GM12878 (cell line): ENCODE measurements around the gene GSTM2. TPM values are rescaled to one million over a fixed set of nuclear protein-coding genes. Genes with fewer than 3 reads are reported as not detected.

Experiments
- ATAC-seq: fragments of 200-7000 bp; cut with Tn5 transposase; 3 replicates; pipeline ENCODE4 v1.9.1; 2020; ENCODE audit warnings: mild to moderate bottlenecking, moderate library complexity
- BruUV-seq: library from RNA; stranded (reverse); fragments of 400-500 nt; replicated peaks from 2 replicates; lab custom pipeline; 2021; lab: Mats Ljungman, UMichigan
- CTCF ChIA-PET: fragments of 300-600 bp; sonication (Branson Sonifier 250); formaldehyde crosslinking; extraction: SDS; loops from one replicate; lab custom pipeline; 2021; ENCODE audit warnings: inconsistent platforms; lab: Yijun Ruan, JAX
- POLR2A ChIA-PET: fragments of 350-600 bp; formaldehyde crosslinking; extraction: SDS; loops from one replicate; lab custom pipeline; 2021; ENCODE audit warnings: inconsistent platforms; lab: Charles Lee
- RAD21 ChIA-PET: fragments of 300-600 bp; sonication (Branson Sonifier 250); formaldehyde crosslinking; loops from one replicate; lab custom pipeline; 2023; ENCODE audit warnings: antibody characterized with exemption; ENCODE audit not compliant: unreplicated experiment; lab: Charles Lee
- SMC1A ChIA-PET: fragments of 300-600 bp; sonication (Branson Sonifier 250); formaldehyde crosslinking; loops from one replicate; lab custom pipeline; 2023; ENCODE audit not compliant: unreplicated experiment, uncharacterized antibody; lab: Charles Lee
- DNase-seq: peaks from one replicate; pipeline ENCODE4 v3.0.0-alpha.2; 2011; ENCODE audit warnings: low read depth, low spot score
- FAIRE-seq: peaks from 3 replicates; lab custom pipeline; 2011; peaks lifted over from hg19 to GRCh38; lab: Jason Lieb, UNC
- H2AFZ ChIP-seq: 2 replicates; pipeline ENCODE4 v1.6.0; 2011; ENCODE audit warnings: low read depth, low read length, control low read depth; ENCODE audit not compliant: control insufficient read depth
- H3K27ac ChIP-seq: 2 replicates; pipeline ENCODE4 v1.5.1; 2011; ENCODE audit warnings: control low read depth; ENCODE audit not compliant: control insufficient read depth, insufficient read depth
- H3K27me3 ChIP-seq, 2 experiments: replicated peaks in 1 of 2; 2 replicates each; pipeline versions ENCODE4 v1.6.0 to v1.6.1; 2011; ENCODE audit warnings: low read length in 1 of 2; ENCODE audit not compliant: control insufficient read depth in 2 of 2, insufficient read depth in 2 of 2
- H3K36me3 ChIP-seq, 2 experiments: 2 replicates each; pipeline ENCODE4 v1.5.1; 2011; ENCODE audit warnings: low read length in 1 of 2; ENCODE audit not compliant: control insufficient read depth in 2 of 2, insufficient read depth in 2 of 2
- H3K4me1 ChIP-seq: 2 replicates; pipeline ENCODE4 v1.6.1; 2011; ENCODE audit warnings: mild to moderate bottlenecking, low read length, moderate library complexity, mixed read lengths; ENCODE audit not compliant: control insufficient read depth, insufficient read depth
- H3K4me2 ChIP-seq: 2 replicates; pipeline ENCODE4 v1.6.0; 2011; ENCODE audit warnings: control low read depth; ENCODE audit not compliant: control insufficient read depth, insufficient read depth
- H3K4me3 ChIP-seq: fragments of 200-600 bp; sonication (generic); 2 replicates; pipeline ENCODE4 v1.5.1; 2016
- H3K79me2 ChIP-seq: 2 replicates; pipeline ENCODE4 v1.6.0; 2011; ENCODE audit warnings: low read length; ENCODE audit not compliant: control insufficient read depth, insufficient read depth
- H3K9ac ChIP-seq: 2 replicates; pipeline ENCODE4 v1.8.0; 2011; ENCODE audit warnings: low read length, control low read depth, mixed read lengths; ENCODE audit not compliant: control insufficient read depth, insufficient read depth
- H3K9me3 ChIP-seq: replicated peaks from 3 replicates; pipeline ENCODE4 v1.5.1; 2011; ENCODE audit warnings: mild to moderate bottlenecking, low read length; ENCODE audit not compliant: control insufficient read depth, insufficient read depth
- H4K20me1 ChIP-seq: 2 replicates; pipeline ENCODE4 v1.6.0; 2011; ENCODE audit not compliant: control insufficient read depth, insufficient read depth
- RFX5 ChIP-seq: IDR thresholded peaks from 2 replicates; pipeline ENCODE4 v1.6.1; 2011; ENCODE audit warnings: low read depth, low read length, improper control_type of control experiment
- STAT1 ChIP-seq: fragments of 450-650 bp; conservative IDR thresholded peaks from 2 replicates; pipeline ENCODE4 v1.6.1; 2014; ENCODE audit warnings: antibody characterized with exemption, mild to moderate bottlenecking
- WRNIP1 ChIP-seq: IDR thresholded peaks from 2 replicates; pipeline ENCODE4 v1.6.1; 2011; ENCODE audit warnings: low read depth, low read length, improper control_type of control experiment, borderline replicate concordance
- WGBS: methylation state at CpG from one replicate; pipeline ENCODE4 v1.1.6; 2016; ENCODE audit warnings: low lambda C conversion rate; ENCODE audit not compliant: insufficient replicate concordance, insufficient coverage; ENCODE audit errors: missing lambda C conversion rate; 5-methylcytosine and 5-hydroxymethylcytosine counted together
- in situ Hi-C: fragments of 300-500 bp; cut with MboI; formaldehyde crosslinking; loops from 9 replicates; pipeline ENCODE4 v1.14.3; 2018; ENCODE audit warnings: mixed read lengths
- intact Hi-C: fragments of 100-400 bp; cut with micrococcal nuclease; formaldehyde crosslinking; loops from one replicate; pipeline ENCODE4 v1.14.2; 2022; ENCODE audit not compliant: unreplicated experiment
- polyA plus RNA-seq, 11 experiments: library from polyadenylated mRNA; depleted of rRNA in 4 of 11; unstranded in 6 of 11; stranded (reverse) in 5 of 11; fragments of >200 nt; fragmentation: Nextera tagmentation in 4 of 11; fragmentation: Illumina TruSeq in 1 of 11; extraction: Ambion mirVana in 4 of 11; extraction: Trizol in 1 of 11; gene quantifications; 1 replicate in 1 of 11; 2 replicates in 10 of 11; pipeline versions ENCODE4 v1.2.1 to v1.2.3, GENCODE V29; 2011 to 2016; ENCODE audit warnings: inconsistent platforms in 2 of 11, missing spikeins in 2 of 11, low read depth in 1 of 11
- total RNA-seq, 4 experiments: library from RNA; depleted of rRNA in 3 of 4; stranded (reverse); fragments of >200 nt in 3 of 4; fragmentation: Illumina TruSeq in 1 of 4; extraction: Trizol in 1 of 4; gene quantifications; 2 replicates each; pipeline versions ENCODE4 v1.2.1 to v1.2.3, GENCODE V29; 2013 to 2021
- TF ChIP-seq, protein P1 (sequence below): IDR thresholded peaks from 2 replicates; pipeline ENCODE4 v1.6.1; 2012; ENCODE audit warnings: mild to moderate bottlenecking, low read depth, low read length
- TF ChIP-seq, protein P2 (sequence below): fragments of 450-650 bp; IDR thresholded peaks from 2 replicates; pipeline ENCODE4 v1.6.1; 2014; ENCODE audit warnings: mild to moderate bottlenecking

GSTM2 gene
- total and polyA plus RNA-seq, 10 of the 15 experiments (the other 5 are each of a cell fraction or from before 2014, with no cell fraction given): 8.3 to 32.3 (median 20.2) TPM

DNA sequence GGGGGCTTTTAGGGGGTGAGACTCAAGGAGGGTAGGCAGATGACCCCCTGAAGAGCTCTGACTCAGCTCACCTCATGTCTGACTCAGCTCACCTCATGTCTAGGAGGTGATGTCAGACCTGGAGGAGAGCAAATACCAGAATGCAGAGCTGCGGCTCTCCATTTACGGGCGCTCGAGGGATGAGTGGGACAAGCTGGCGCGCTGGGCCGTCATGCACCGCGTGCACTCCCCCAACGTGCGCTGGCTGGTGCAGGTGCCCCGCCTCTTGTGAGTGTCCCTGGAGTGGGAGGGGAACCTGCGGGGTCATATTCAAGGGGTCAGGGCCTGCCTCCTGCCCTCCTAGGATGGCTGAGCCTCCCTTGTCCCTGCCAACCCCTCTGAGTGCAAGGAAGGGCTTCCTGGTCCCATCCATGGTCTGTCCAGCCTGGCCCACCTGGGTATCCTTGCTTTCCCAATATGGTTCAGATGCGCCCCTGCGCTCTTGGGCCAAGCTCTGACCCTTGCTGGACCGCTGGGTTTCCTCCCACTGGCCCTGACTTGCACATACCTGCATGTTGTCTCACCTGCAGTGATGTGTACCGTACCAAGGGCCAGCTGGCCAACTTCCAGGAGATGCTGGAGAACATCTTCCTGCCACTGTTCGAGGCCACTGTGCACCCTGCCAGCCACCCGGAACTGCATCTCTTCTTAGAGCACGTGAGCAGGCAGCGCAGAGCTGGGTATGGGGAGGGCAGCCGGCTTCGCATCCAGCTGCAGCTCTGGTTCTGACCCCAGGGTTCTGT lies 39.1 kb upstream of the GSTM2 start (continued):
- TF ChIP-seq, protein P1, sequence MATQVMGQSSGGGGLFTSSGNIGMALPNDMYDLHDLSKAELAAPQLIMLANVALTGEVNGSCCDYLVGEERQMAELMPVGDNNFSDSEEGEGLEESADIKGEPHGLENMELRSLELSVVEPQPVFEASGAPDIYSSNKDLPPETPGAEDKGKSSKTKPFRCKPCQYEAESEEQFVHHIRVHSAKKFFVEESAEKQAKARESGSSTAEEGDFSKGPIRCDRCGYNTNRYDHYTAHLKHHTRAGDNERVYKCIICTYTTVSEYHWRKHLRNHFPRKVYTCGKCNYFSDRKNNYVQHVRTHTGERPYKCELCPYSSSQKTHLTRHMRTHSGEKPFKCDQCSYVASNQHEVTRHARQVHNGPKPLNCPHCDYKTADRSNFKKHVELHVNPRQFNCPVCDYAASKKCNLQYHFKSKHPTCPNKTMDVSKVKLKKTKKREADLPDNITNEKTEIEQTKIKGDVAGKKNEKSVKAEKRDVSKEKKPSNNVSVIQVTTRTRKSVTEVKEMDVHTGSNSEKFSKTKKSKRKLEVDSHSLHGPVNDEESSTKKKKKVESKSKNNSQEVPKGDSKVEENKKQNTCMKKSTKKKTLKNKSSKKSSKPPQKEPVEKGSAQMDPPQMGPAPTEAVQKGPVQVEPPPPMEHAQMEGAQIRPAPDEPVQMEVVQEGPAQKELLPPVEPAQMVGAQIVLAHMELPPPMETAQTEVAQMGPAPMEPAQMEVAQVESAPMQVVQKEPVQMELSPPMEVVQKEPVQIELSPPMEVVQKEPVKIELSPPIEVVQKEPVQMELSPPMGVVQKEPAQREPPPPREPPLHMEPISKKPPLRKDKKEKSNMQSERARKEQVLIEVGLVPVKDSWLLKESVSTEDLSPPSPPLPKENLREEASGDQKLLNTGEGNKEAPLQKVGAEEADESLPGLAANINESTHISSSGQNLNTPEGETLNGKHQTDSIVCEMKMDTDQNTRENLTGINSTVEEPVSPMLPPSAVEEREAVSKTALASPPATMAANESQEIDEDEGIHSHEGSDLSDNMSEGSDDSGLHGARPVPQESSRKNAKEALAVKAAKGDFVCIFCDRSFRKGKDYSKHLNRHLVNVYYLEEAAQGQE: no peak
- TF ChIP-seq STAT1: no peak
- TF ChIP-seq RFX5: no peak
- TF ChIP-seq, all 136 proteins: peak for 0

DNA sequence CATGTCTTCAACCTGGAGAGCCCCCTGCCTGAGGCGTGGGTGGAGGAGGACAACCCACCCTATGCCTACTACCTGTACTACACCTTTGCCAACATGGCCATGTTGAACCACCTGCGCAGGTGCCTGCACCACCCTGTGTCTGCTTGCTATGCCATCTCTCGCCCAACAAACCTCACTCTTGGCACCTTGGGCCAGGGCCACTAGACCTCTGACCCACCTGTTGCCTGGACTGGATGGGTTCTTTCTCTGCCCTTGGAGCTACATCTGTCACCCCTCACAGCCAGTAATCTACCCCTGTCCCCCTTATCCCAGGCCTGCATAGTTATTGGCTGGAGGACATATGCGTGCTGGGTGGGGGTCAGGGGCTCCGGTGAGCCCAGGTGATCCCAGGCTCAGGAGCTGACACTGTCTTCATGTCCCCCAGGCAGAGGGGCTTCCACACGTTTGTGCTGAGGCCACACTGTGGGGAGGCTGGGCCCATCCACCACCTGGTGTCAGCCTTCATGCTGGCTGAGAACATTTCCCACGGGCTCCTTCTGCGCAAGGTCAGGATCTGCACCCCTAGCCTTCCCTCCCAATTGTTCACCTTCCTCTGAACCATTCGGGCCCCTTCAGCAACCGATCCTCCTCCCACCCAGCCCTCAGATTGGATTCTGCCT lies 38.4 kb upstream of the GSTM2 start:
- Histone ChIP-seq H3K36me3 (peaks cover 8 to 29% of the 10 kb centered on the region in 2 experiments; a peak in 3 of 4 replicates), H2AFZ (no peak overlapping the region), H3K4me2 (no peak overlapping the region), H3K27ac (no peak overlapping the region), H3K9me3 (no peaks in the 10 kb centered on the region), H3K4me3 (no peak overlapping the region), H3K9ac (no peak overlapping the region), H3K4me1 (peaks cover 7% of the 10 kb centered on the region), H3K79me2 (peaks cover 2% of the 10 kb centered on the region), H3K27me3 (no peaks in the 10 kb centered on the region), H4K20me1 (no peaks in the 10 kb centered on the region)
- ChIA-PET POLR2A (interaction anchor here (1.5 to 1.7 kb wide), 2 partner anchors 83 to 84 kb away, joined by 5 to 6 read pairs; no protein-coding TSS in a partner anchor), CTCF (interaction anchor here (0.6 to 6.3 kb wide), 9 partner anchors 10 to 97 kb away, joined by 3 to 75 read pairs (median 8); partner anchors contain the start of genes AMPD2, GNAI3 and GNAT2), RAD21 (interaction anchor here (1.2 to 4.3 kb wide), 4 partner anchors 10 to 355 kb away, joined by 3 to 59 read pairs (median 18); partner anchors contain the start of genes AHCYL1 and GNAI3), SMC1A (interaction anchor here (1.0 to 5.4 kb wide), 7 partner anchors 9 to 97 kb away, joined by 3 to 36 read pairs (median 4); partner anchors contain the start of gene GNAI3)
- intact Hi-C loops (no loop called here), in situ Hi-C loops (no loop called here)
- ATAC-seq (no peak), FAIRE-seq (no peak), DNase-seq (no peak)
- 93% methylated on average over 10 of the region's 10 CpGs for WGBS
- TF ChIP-seq WRNIP1: no peak
- TF ChIP-seq, protein P2, sequence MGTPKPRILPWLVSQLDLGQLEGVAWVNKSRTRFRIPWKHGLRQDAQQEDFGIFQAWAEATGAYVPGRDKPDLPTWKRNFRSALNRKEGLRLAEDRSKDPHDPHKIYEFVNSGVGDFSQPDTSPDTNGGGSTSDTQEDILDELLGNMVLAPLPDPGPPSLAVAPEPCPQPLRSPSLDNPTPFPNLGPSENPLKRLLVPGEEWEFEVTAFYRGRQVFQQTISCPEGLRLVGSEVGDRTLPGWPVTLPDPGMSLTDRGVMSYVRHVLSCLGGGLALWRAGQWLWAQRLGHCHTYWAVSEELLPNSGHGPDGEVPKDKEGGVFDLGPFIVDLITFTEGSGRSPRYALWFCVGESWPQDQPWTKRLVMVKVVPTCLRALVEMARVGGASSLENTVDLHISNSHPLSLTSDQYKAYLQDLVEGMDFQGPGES: no peak
- BruUV-seq: no TSS peak
